Measurements from ENCODE around the gene TIGD7.
A peak's percentile ranks its signal among the peaks of the same experiment; 100 is the strongest.

Gene TIGD7

GRCh38 chr16:3305109-3306068 lies at the start of gene TIGD7, which contains the start of gene ZNF75A:
Gene TIGD7, minus strand, starts transcription at chr16:3305430. Its CDS starts 4,816 bp downstream, at chr16:3300614.
Gene ZNF75A, plus strand, starts transcription at chr16:3305497. Its CDS starts 2,932 bp downstream, at chr16:3308429.
- DNase-seq (ENCODE audit: low read depth in 2 of 2): peak; percentile 66 to 71

- DNase-seq (ENCODE audit: low read depth in 2 of 2): no peak
Observed at GRCh38 chr16:3349175-3349574, 43.9 kb upstream of the TIGD7 start.

- DNase-seq (ENCODE audit: low read depth in 2 of 2): no peak
Observed at GRCh38 chr16:3348547-3349167, 43.4 kb upstream of the TIGD7 start.

- no peak for DNase-seq (ENCODE audit: low read depth in 2 of 2)
Observed at GRCh38 chr16:3347586-3347985, 42.4 kb upstream of the TIGD7 start.

- no peak for DNase-seq (ENCODE audit: low read depth in 2 of 2)
Observed at GRCh38 chr16:3346041-3346440, 40.8 kb upstream of the TIGD7 start.

GRCh38 chr16:3328643-3329042 lies 23.4 kb upstream of the TIGD7 start:
- DNase-seq (ENCODE audit: low read depth in 2 of 2): no peak

GRCh38 chr16:3328104-3328503 lies 22.9 kb upstream of the TIGD7 start:
- DNase-seq (ENCODE audit: low read depth in 2 of 2): no peak

- DNase-seq (ENCODE audit: low read depth in 2 of 2): no peak
Observed at GRCh38 chr16:3327514-3327913, 22.3 kb upstream of the TIGD7 start.

- DNase-seq (ENCODE audit: low read depth in 2 of 2): no peak
Observed at GRCh38 chr16:3321816-3322215, 16.6 kb upstream of the TIGD7 start.

- DNase-seq (ENCODE audit: low read depth in 2 of 2): no peak
Observed at GRCh38 chr16:3317315-3317999, 12.2 kb upstream of the TIGD7 start.

- no peak for DNase-seq (ENCODE audit: low read depth in 2 of 2)
Observed at GRCh38 chr16:3311496-3311895, 6.3 kb upstream of the TIGD7 start.

GRCh38 chr16:3306078-3306477 lies 848 bp upstream of the TIGD7 start:
- DNase-seq (ENCODE audit: low read depth in 2 of 2): no peak

- DNase-seq (ENCODE audit: low read depth in 2 of 2): no peak
Observed at GRCh38 chr16:3304370-3304769, 860 bp downstream of the TIGD7 start.

GRCh38 chr16:3295783-3296182 lies 9.4 kb downstream of the TIGD7 start:
- DNase-seq (ENCODE audit: low read depth in 2 of 2): no peak

GRCh38 chr16:3295209-3295608 lies 10.0 kb downstream of the TIGD7 start:
- DNase-seq (ENCODE audit: low read depth in 2 of 2): no peak

- no peak for DNase-seq (ENCODE audit: low read depth in 2 of 2)
Observed at GRCh38 chr16:3292604-3293003, 12.6 kb downstream of the TIGD7 start.

GRCh38 chr16:3289998-3290673 lies 15.1 kb downstream of the TIGD7 start:
- DNase-seq (ENCODE audit: low read depth in 2 of 2): no peak

GRCh38 chr16:3285131-3285530 lies 20.1 kb downstream of the TIGD7 start:
- no peak for DNase-seq (ENCODE audit: low read depth in 2 of 2)

- no peak for DNase-seq (ENCODE audit: low read depth in 2 of 2)
Observed at GRCh38 chr16:3283543-3284447, 21.4 kb downstream of the TIGD7 start.

GRCh38 chr16:3282730-3283542 lies 22.3 kb downstream of the TIGD7 start, which contains the start of gene ZNF263:
Gene ZNF263, plus strand, starts transcription at chr16:3283491. Its CDS starts 328 bp downstream, at chr16:3283819.
- peak; percentile 87 for DNase-seq (ENCODE audit: low read depth in 2 of 2)

All from stimulated activated CD4-positive, alpha-beta T cell treated with anti-CD3 and anti-CD28 coated beads, Interleukin-1b, Interleukin-23, amount 100 ng/mL, for 4 hours (primary cell).